C4-2B (cell line): ENCODE data around the gene SGPP2.

Source experiments
- CTCF ChIP-seq: fragments of 450-650 bp; conservative IDR thresholded peaks from 2 replicates; pipeline ENCODE4 v1.5.1; 2017; ENCODE audit warnings: mild to moderate bottlenecking
- ZFX ChIP-seq: fragments of 450-650 bp; IDR thresholded peaks from 2 replicates; pipeline ENCODE4 v1.6.1; 2017

- no peak for TF ChIP-seq CTCF
- no peak for TF ChIP-seq ZFX
Measured at GRCh38 chr2:222506230-222506935, 82.0 kb downstream of the SGPP2 start.
